ENCODE results near the gene FGD5. TPM values are rescaled to one million over a fixed set of nuclear protein-coding genes. Genes with fewer than 3 reads are reported as not detected.
"Not testable (repeated sequence)": the region's sequence is repeated elsewhere in the genome, so short reads cannot be mapped to it uniquely, and the experiment has no call there.

The FGD5 gene
- total and polyA plus RNA-seq, 8 donors: 1.2 to 34.1 (median 9.0) TPM

DNA sequence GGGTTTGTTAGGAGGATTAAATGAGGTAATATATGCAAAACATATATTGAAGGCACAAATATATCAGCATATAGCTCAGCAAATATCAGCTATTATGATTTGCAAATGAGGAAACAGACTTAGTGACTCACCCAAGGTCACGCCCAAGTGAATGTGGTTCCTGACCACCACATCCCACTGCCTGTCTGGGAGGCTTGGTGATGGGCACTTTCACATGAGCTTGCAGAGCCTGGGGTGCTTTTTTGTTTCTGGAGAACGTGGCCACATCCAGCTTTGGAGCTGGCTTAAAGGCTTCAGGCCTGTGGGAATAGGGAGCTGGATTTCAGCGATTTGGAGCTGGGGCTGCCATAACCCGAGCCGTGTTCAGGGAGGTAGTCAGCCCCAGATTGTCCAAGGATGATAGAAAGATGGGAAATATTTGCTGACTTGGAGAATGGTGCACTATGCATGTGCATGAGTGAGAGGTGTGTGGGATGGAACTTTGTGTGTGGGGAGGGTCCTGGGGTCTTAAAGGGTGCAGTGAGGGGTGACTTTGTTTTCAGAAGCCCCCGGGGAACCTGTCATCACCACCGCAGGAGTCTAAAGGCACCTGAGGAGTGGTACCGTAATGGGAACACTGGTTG is 12.0 kb upstream of the FGD5 start:
- intact Hi-C loops (cut with DNase I; ENCODE audit: low total_unique reads): no loop called here
- no peaks in the 10 kb centered on the region for H3K36me3 ChIP-seq
- WGBS, 5 donors: 71 to 75% (median 74%) methylated on average over 8 of the region's 8 CpGs
- peaks cover 0 to 66% (median 15%) of the 10 kb centered on the region in 3 donors for H3K27me3 ChIP-seq
- peaks cover 0 to 43% (median 14%) of the 10 kb centered on the region in 4 donors for H3K4me1 ChIP-seq
- H3K9me3 ChIP-seq: no peaks in the 10 kb centered on the region
- no peak overlapping the region for H3K27ac ChIP-seq
- TF ChIP-seq EP300 (IDR thresholded peaks at IDR 0.05): no peak
- no peak for TF ChIP-seq CTCF (IDR thresholded peaks at IDR 0.05)
- no peak for TF ChIP-seq POLR2A (IDR thresholded peaks at IDR 0.05)
- TF ChIP-seq POLR2AphosphoS5 (IDR thresholded peaks at IDR 0.05): no peak
- DNase-seq: no peak
- no peak overlapping the region for H3K4me3 ChIP-seq

DNA sequence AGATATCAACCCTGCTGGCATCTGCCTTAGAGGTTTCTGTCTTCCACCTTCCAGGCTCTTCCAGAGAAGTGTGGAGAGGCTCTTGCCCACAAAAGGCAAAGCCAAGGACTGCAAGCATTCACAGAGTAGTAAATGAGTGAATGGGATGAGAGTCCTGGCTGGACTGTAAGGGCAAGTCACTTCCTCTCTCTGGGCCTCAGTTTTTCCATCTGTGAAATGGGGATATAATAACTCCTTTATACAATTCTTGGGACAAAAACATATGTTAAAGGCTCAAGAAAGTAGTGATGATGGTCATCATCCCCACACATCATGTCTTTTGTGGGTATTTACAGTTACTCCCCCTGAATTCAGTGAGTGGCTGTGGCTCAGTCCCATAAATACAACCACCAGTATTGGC is 10.7 kb upstream of the FGD5 start:
- no peak for DNase-seq
- Histone ChIP-seq H3K36me3 (no peaks in the 10 kb centered on the region), H3K4me3 (no peak overlapping the region), H3K27me3 (peaks cover 0 to 79% (median 15%) of the 10 kb centered on the region in 3 donors), H3K9me3 (no peaks in the 10 kb centered on the region), H3K27ac (no peak overlapping the region), H3K4me1 (peaks cover 0 to 43% (median 14%) of the 10 kb centered on the region in 4 donors)
- intact Hi-C loops (cut with DNase I; ENCODE audit: low total_unique reads): no loop called here
- TF ChIP-seq CTCF (IDR thresholded peaks at IDR 0.05): no peak
- no peak for TF ChIP-seq POLR2AphosphoS5 (IDR thresholded peaks at IDR 0.05)
- TF ChIP-seq POLR2A (IDR thresholded peaks at IDR 0.05): no peak
- TF ChIP-seq EP300 (IDR thresholded peaks at IDR 0.05): no peak

DNA sequence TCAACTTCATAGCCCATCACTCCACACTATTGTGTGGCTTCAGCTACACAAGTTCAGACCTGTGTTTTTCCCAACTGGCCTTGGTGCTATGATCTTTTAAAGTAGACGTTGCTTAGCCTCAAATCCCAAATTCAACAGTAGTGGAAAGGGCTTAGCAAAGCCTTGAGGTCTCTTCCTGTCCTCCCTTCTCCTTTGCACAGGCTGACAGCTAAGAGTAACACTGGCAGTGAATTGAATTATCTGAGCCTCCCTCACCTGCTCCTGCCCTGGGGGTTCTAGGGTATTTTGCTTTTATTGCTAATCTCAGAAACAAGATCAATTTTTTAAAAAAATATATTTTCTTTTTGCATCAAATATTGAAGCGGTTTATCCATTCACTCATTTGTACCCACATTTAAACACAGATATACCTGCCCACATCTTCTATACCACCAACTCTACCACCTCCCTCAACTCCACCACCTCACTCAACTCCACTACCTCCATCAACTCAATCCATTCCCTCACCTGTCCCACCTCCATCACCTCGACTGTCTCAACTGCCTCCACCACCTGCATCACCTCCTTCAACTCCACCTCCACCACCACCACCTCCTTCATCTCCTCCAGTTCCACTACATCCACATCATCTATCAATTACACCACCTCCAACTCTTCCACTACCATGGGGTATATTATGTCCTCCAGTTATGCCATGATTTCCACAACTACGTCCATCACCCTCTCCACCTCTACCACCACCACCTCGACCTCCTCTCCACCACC is 10.1 kb upstream of the FGD5 start:
- Histone ChIP-seq H3K4me1 (peaks cover 0 to 39% (median 15%) of the 10 kb centered on the region in 4 donors), H3K27ac (no peak overlapping the region), H3K27me3 (peaks cover 0 to 85% (median 15%) of the 10 kb centered on the region in 3 donors), H3K4me3 (no peak overlapping the region), H3K9me3 (no peaks in the 10 kb centered on the region), H3K36me3 (no peaks in the 10 kb centered on the region)
- WGBS, 5 donors: 75 to 84% (median 81%) methylated on average over 5 of the region's 5 CpGs
- DNase-seq: no peak
- TF ChIP-seq POLR2A (IDR thresholded peaks at IDR 0.05): no peak
- no peak for TF ChIP-seq CTCF (IDR thresholded peaks at IDR 0.05)
- no peak for TF ChIP-seq POLR2AphosphoS5 (IDR thresholded peaks at IDR 0.05)
- no peak for TF ChIP-seq EP300 (IDR thresholded peaks at IDR 0.05)
- intact Hi-C loops (cut with DNase I; ENCODE audit: low total_unique reads): no loop called here

DNA sequence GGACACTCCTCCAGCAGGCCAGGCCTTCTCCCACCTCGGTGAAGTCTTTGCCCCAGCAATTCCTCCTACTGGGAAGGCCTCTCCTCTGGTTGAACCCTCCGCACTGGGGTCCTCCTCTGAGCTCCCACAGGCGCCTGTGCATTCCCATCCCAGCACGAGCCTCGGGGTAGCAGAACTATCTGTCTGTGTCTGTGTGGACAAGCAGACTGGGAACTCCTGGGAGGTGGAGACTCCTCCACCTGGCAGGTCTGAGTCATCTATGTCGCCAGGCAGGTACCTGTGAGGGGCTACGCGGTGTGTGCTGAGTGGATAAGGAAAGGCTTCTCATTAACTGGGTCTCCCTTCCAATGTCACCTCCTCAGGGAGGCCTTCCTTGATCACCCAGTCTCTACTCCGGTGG is 9.2 kb upstream of the FGD5 start:
- DNase-seq; H3K36me3 ChIP-seq; H3K9me3 ChIP-seq; intact Hi-C loops (cut with DNase I; ENCODE audit: low total_unique reads): not testable (repeated sequence)
- Histone ChIP-seq H3K27ac (peak overlapping the region in 4 of 5 donors; percentile 57 to 64 (median 62)), H3K4me3 (peak overlapping the region; percentile 34 to 56 (median 46)), H3K4me1 (peaks cover 0 to 29% (median 15%) of the 10 kb centered on the region in 4 donors), H3K27me3 (peaks cover 0 to 87% (median 15%) of the 10 kb centered on the region in 3 donors)
- 40 to 76% (median 50%) methylated on average over 6 to 9 of the region's 9 CpGs for WGBS, 5 donors

All from stomach (tissue), 9 donors.